ENCODE measurements around the gene ALDH1A3.

Gene ALDH1A3

DNA sequence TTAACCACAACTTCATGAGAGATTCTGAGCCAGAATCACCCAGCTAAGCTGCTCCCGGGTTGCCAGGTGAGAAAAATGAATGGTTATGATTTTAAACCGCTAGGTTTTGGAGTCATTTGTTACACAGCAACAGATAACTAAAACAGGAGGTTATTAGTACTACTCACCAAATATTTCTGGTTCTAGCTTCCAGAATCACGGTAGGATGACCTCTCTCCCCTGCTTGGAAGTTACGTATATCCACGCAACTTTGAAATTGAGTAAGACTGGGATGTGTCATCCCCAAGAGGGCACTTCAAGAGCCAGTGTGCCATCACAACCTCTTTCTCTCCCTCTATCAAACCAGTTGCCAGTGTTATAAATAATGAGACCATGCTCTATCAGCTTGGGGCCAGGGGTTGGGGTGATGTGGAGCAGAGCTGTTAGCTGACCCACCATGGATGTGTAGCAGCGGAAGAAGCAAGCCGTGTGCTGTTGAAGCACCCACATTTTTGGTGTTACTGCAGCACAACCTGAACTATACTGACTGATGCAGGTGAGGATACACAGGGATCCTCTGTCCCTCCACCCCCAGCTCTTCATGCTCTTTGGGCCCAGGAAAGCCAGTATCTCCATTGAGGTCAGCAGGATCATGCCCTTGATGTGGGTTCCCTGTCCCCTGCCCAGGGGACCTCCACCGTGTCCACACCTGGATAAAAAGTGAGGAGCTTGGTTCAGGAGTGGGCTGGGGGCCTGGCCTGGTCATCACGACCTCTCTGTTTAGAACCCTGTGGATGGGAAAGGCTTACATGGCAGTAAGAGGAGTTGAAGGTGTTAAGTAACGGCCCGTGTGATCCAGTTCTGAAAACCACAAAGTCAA is 19.4 kb upstream of the ALDH1A3 start:
- DNase-seq: no peak

DNA sequence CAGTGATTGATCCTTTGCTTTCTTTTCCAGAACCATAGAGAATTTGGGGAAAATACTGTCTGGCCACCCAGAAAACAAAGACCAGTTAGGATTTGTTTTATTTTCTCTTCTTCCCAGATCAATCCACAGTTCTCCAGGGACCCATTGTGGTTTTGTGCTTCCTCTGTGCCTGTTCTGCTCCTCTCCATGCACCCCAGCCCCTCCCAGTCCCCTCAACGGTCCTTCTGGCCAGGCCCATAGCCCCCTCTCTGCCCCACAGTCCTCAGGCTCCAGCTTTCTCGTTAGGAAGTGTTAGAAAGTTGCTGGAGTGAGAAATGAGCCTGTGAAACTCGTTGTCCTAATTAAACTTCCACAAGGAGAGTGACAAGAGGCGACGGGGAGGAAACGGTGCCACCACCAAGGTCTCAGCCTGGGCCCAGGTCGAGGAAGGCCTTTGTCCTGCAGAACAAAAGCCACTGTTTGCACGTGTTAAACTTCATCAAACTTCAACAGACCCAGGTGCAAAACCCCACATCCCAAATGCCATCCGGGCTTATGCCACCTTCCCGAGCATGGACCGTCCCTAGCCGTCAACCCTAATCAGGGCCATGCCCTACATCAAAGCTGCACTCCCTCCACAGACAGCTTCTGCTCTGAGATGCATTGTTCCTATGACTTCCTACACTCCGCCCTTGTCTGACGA is 18.7 kb upstream of the ALDH1A3 start:
- no peak for DNase-seq

DNA sequence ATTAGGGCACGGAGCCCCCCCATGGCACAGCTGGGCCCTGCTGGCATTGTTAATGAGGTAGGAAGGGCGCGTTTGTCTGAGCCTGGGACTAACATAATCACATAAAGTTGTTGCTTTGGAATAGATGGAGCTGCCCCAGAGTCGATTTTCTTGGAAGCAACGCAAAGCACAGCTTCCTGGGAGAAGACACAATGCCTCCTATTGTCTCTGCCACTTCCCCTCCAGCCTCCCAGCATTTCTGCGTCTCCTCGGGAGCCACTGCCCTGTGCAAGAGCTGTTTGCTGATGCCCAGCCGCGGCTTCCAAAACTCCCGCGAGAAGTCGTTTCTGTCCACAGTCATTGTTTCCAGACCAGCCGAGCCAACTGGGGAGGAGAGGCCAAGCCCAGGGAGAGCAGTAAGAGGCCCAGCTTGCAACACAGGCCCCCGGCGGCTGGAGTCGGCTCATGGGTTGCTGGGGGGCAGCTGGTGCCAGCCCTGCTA is 18.1 kb upstream of the ALDH1A3 start:
- no peak for DNase-seq

DNA sequence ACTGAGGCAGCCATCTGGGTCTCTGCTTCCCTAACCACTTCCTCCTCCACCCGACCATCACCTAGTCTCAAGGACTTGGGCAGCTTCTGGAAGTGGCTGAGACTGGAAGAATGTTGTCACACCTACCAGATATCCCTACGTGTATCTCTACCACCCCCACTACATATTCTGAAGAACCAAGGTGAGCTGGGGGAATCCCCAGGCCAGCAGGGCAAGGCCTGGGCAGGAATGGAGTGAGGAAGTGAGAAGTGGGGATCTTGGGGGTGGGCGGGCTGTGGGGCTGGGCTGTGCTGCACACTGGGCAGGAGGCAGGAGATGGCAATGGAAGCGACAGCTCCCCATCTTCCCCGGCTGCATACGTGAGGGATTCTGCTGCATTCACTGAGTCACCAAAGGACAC is 17.5 kb upstream of the ALDH1A3 start:
- DNase-seq: no peak

DNA sequence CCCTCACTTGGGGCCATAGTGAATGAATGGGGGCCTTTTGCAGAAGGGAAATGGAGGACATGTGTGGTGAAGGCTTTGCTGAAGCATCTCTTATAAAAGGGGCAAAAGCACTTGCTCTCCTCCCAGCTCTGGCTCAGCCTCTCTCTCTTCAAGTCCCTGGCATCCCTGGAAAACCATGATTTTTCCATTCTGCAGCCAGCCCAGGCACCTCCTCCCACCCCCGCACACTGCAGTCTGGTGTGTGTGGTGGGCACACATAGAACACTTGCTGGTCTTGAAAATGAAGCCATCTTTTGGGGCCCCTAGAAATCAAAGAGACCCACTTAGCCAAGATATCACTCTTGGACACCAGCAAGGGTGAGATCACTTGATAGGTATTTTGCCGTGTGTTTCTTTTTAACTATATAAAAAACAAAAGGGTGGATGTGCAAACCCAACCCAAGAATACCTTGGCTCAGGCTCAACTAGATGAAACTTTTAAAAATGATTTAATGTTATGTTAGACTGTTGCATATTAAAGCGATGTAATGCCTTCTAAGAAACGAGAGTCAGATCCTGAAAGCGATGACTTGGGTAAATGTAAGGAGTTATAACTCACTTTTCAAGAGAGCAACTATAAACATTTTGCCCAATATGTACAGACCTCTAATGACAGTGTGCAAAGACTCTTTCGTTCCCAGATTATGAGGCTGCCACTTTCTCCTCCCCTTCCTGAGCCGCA is 16.4 kb upstream of the ALDH1A3 start:
- DNase-seq: no peak

DNA sequence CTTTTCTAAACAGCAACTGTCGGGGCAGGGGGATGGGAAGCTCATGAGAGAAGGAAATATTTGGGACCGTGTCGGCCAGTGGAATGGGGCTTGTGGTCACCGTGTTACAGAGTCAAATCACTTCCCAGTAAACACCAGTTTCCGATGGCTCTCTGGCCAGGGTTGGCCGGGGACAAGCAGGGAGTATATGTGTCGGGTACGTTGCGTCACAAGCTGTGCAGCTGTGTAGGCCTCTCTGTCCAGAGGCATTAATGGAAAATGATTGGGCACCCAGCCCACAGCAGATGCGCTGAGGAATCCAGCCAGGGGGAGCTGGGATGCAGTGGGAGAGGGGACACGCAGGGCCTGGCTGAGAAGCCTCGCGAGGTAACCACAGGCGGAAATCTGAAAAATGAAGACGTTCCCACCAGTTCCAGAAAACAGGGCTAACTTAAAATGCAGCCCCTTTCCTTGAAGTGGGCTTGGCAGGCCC is 15.8 kb upstream of the ALDH1A3 start:
- no peak for DNase-seq

DNA sequence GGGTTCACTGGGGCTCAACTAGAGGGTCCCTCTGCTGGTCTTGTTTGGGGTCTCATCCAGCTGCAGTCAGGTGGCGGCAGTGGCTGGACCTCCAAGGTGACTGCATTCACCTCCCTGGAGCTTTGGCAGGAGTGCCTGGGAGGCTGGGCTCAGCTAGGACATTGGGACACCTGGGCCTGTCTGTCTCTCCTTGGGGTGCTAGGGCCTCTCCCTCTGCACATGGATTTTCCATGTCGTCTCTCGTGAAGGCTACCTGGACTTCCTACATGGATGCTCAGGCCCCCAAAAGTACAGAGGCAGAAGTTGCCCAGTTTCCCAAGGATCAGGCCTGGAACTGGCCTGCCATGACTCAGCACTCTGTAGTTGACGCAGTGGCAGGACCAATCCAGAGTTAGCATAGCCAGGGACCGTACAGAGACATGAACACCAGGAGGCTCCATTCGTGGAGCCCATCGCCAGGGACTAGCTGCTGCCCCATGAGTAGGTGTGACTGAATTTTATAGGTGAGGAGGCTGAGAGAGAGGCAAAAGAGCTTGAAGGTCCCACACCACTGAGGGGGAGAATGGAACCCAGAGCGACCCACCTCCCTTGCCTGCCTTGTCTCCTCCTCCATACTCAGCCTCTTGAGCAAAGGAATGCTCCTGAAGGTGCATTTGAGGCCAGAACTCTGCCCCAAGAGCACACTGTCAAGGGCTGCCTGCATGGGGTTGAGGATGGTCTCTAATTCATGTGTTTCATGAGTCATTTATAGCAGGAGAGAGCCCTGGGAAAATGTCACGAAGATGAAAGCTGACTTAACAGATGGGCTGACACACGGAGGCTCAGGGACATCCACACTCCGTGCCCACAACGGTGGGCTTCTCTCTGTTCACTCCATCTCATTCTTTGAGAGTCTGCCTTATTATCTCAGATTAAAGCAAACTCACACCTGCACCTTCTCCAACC is 13.0 kb upstream of the ALDH1A3 start:
- no peak for DNase-seq

DNA sequence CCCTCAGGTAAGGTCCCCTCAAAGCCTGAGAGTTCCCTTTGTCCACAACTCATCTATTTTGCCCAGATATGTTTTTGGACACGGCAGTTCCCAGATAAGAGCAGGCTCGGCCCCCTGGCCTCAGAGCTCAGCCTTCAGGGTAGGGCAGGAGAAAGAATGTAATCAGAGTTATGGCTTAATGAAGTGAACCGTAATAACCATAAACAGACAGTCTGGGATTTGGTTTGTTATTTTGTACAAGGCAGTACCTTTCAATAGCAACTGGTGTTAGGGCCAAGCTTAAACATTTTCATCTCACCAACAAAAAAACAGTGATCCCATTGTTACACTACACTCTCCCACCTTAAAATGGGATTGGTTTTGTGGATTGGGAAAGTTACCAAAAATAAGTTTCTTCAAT is 12.2 kb upstream of the ALDH1A3 start:
- DNase-seq: no peak

DNA sequence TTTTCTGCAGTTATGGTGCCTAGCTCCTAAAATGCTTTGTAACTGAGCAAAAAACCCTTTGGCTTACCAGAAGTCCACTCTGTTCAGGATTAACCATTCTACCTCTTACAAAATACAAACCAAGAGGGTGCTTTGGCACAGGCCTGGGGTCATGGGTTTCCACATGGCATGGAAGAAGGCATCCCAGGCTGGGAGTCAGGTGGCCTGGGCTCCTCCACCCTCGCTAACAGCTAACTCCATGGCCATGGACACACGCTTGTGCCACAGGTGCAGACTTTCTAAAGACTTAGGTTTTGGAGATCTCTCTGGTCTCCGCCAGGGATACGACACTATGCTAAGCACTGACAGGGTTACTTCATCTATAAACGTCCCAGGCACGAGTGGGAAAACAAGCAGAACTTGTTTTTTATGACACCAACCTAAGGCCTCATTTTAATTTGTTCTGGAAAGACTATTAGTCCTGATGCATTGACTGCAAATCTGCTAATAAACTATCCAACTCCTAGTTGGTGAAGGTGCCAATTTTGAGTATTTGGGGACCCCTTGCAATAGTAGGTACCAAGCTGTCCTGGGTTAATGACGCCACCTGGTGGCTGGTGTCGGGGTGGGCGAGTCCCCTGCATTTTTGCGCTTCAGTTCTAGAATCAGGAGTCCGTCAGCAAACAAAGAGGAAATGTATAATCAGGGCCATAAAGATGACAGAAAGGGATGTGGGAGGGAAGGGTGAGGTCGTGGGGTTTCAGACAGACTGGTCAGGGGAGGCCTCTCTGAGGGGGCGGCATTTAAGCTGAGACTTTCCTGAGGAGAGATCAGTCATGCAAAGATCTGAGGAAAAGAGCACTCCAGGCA is 10.3 kb upstream of the ALDH1A3 start:
- peak; percentile 18 for DNase-seq

DNA sequence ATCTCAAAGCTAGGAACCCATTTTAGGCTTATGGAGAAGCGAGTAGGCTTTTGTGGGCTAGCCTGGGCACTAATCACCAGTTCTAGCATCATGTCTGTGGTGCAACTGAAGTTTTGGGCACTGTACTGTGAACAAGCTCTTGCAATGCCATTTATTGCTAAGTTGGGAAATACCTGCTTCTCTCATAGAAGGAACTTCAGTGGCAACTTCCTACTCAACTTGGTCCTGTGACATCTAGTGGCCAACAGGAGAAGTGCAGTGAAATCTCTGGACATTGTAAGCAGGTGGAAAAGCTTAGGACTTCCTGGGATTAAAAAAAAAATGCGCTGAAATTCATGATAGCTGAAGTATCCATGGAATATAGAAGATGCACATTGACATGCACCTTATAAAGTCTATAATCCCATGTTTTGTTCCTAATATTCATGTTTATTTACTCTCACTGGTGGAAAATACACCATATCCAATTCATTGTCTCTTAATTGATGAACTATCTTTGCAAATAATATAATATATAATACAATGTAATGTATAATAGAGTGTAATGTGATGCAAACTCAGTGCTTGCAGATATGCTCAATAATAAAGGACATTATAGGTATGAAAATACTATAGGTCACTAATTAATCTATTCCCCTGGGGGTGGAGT is 6.5 kb upstream of the ALDH1A3 start:
- DNase-seq: peak; percentile 84

DNA sequence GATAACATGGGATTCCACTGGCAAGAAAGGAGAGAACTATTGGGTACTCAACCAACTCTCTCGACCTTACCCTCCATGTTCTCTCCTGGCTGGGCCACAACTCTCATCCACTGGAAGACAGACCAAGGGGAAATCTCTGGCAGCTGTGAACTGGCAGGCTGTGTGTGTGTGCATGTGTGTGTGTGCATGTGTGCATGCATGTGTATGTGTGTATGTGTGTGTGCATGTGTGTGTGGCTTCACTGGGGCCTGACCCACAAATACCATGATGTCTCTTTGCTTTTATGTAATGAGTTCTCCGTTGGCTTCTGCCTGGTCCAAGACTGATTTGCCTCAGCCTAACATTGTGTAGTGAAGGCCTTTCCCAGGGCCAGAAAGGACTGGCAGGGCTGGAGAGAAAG is 4.1 kb upstream of the ALDH1A3 start:
- DNase-seq: no peak

DNA sequence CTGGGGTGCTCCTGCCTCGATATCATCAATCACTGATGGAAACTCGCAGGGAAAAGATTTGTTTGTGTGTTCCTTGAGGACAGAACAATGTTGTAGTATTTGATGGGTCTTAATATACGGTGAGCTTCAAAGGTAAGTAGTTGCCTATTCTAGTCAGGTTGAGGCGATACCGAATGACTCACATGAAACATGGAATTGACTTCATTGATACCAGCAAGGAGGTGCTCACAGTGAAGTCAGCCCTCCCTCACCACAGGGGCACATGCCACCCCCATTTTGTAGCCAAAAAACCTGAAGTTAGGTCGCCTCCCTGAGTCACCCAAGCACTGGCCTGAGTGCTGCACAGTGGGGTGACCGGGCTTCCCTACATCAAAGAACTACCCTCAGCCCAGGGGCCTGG is 3.7 kb upstream of the ALDH1A3 start:
- DNase-seq: no peak

DNA sequence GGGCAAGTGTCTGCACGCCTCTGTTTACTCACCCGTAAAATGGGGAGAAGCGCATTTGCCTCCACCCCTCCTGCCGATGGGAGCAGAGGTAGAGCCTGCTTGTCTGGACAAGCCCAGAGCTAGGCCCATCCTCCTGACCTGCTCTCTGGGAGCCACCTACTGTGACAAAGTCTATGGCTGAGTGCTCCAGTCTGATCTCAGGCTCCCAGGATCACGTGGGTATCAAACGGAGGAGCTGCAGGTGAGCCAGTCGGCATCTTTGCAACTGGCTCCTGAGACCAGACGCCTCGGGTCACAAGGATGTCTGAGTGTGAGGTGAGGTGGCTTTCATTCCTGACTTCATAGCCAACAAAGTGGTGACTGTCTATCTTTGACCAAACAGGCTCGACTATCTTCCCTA is 2.1 kb upstream of the ALDH1A3 start:
- no peak for DNase-seq

DNA sequence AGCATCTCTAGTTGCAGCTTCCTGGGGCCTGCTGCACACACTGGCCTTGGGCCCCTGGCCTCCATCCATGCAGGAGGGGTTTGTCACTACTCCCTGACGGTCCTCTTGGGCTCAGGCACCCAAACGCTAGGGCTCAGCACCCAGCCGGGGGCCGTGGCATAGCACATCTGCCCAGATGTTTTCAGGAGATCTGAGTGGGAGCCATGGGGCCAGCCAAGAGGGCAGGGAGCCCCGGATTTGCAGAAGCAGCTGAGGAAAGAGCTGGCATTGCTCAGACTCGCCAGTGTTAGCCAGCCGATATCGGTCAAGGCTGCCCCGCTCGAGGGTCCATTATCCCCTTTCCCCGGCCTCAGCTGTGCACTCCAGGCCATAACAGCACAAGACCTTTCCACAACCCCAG is 1.5 kb upstream of the ALDH1A3 start:
- no peak for DNase-seq

DNA sequence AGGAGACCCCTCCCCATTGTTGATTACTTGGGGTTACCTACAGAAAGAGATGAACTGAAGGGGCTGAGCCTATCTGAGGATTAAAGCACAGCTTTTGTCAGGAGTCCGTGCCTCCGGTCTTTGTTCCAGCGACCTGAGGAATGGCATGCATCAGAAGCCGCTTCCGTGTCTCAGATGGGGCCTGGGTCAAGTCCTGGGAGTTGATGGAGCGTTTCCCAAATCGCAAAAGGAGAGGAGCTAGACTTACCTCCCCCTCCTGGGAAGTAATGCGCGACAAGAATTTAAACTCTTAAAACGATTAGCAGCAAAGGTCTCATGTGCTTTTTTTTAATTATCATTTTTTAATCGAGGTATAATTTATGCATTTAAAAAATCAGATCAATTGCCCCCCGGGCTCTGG is 983 bp upstream of the ALDH1A3 start:
- DNase-seq: no peak

DNA sequence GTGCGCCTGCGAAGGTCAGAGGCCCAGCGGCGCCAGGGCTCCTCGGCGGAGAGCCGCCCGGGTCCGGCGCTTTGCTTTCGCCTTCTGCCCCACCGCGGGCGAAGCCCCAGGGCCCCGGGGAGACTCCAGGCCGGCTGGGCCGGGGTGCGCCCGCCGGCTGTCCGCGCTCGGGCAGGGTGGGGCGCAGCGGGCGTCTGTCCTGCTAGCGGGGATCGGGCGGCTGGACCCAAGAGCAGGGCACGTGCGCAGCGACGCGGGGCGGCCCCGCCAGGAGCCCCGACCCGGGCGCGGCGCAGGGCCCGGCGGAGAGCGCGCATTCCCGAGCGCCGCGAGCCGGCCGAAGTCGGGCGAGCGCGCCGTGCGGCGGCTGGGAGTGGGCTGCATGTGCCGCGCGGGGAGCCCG is 569 bp upstream of the ALDH1A3 start:
- no peak for DNase-seq

DNA sequence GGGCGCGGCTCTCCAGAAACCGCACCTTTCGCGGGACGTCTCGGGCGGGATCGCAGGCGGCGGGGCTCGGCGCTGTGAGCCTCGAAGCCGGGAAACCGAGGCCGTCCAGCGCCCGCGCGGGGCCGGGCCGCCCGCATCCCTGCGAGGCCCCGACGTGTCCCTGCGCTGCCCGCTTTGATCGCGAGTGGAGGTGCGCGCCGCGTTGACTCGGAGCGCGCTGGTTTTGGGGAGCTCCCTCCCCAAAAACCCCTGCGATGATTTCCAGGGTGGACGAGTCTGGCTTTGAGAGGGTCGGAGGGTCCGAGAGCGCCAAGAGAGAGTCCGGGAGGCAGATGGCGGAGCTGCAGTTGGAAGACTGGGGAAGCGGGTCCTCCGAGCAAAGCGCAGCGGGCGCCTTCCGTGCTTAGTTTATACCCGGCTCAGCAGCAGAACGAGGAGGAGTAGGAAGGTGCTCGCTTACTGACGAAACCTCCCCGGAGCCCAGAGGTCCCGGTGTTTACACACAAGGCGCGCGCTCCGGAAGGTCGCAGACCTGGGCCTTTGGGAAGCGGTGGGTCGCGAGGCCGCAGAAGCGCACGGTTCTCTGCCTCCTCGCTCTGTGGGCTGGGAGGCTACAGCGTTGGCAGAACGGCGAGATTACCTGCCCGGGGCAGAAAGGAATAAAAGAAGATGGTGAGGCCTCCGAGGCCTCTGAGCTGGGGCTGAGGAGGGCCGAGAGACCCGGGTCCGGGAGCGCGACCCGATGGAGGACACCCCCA is 687 bp downstream of the ALDH1A3 start:
- DNase-seq: no peak

DNA sequence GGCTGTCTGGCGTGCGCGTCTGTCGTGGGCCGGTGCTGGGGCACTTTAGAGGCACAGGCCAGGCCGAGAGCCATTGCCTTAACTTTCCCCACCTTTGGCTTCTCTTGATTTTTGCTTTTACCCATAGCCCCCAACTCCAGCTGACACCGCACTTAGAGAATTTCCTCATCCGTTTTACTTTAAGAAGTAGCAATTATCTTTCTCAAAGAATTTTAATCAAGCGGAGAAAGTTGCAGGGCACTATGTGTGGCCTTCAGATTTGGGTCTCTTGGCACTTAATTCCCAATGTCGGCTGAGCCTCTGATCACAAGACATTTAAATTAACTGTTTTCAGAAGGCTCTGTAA is 1.2 kb downstream of the ALDH1A3 start:
- DNase-seq: no peak

DNA sequence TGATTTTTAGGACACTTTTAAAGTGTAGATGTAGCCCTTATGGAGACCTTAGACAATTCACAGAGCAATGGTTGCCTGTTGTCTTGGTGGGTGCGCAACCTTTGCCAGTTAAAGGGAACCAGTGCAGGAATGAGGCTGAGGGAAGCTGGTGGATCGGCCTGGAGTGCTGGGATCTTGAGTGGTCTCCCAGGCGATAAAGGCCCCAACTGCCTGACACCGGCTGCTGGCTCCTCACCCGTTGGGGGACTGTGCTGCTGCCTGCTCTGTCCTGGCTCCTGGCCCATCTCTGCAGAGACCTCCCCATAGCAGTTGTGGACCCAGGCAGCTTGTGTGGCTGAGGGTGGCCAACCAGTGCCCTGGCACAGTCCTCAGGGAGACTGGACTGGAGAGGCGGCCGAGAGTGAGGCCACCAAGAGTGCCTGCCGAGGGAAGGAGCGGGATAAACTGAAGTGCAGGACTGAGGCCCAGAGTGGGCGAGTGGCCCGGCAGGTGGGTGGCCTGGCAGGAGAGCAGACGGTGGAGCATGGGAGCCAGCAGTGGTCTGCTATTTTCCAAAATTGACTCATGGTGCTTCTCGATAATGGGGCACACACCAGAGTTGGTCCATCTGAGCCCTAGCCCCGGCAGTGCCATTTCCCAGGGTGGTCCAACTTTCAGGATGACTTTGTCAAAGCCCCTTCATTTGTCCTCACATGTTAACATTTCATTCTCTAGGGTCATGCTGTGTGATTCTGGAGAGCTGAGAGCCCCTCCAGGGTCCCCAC is 2.1 kb downstream of the ALDH1A3 start:
- no peak for DNase-seq
